Measurements from ENCODE around the gene EFNA1.

- no peak for TF ChIP-seq CTCF (conservative IDR thresholded peaks at IDR 0.05; ENCODE audit: low read length)
- no peak for TF ChIP-seq EZH2phosphoT487 (IDR thresholded peaks at IDR 0.05; ENCODE audit: borderline replicate concordance, low read depth, low read length)
These were observed 2.1 kb upstream of the EFNA1 start for GRCh38 chr1:155125511-155125945.

Data from OCI-LY7 (cell line).